ENCODE results near the gene DOCK6. TPM values are rescaled to one million over a fixed set of nuclear protein-coding genes. Genes with fewer than 3 reads are reported as not detected.

DOCK6 gene
- total and polyA plus RNA-seq, 10 of the 15 experiments (the other 5 are each of a cell fraction or from before 2014, with no cell fraction given), result 0.76 to 24.8 (median 4.7) TPM

GRCh38 chr19:11155373-11156120 lies 106.8 kb downstream of the DOCK6 start, which contains the start of gene SPC24 (continued):
- TF ChIP-seq ZZZ3 (IDR thresholded peaks at IDR 0.05; ENCODE audit: control insufficient read depth, insufficient read length, low read depth), result no peak
- TF ChIP-seq SMAD5 (IDR thresholded peaks at IDR 0.05; ENCODE audit: low read depth), result 0 out of 2 replicates have a peak, but pooled peaks have one; percentile 35
- TF ChIP-seq TBL1XR1 (IDR thresholded peaks at IDR 0.05; ENCODE audit: low read depth, low read length), result no peak
- peak; percentile 99 for TF ChIP-seq SIN3A (IDR thresholded peaks at IDR 0.05; ENCODE audit: low read depth, low read length)
- no peak for TF ChIP-seq RBBP5 (conservative IDR thresholded peaks at IDR 0.05)
- TF ChIP-seq, protein P1, sequence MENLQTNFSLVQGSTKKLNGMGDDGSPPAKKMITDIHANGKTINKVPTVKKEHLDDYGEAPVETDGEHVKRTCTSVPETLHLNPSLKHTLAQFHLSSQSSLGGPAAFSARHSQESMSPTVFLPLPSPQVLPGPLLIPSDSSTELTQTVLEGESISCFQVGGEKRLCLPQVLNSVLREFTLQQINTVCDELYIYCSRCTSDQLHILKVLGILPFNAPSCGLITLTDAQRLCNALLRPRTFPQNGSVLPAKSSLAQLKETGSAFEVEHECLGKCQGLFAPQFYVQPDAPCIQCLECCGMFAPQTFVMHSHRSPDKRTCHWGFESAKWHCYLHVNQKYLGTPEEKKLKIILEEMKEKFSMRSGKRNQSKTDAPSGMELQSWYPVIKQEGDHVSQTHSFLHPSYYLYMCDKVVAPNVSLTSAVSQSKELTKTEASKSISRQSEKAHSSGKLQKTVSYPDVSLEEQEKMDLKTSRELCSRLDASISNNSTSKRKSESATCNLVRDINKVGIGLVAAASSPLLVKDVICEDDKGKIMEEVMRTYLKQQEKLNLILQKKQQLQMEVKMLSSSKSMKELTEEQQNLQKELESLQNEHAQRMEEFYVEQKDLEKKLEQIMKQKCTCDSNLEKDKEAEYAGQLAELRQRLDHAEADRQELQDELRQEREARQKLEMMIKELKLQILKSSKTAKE (IDR thresholded peaks at IDR 0.05; ENCODE audit: low read depth, poor library complexity, severe bottlenecking), result peak; percentile 7
- peak; percentile 92 for TF ChIP-seq NFYB (IDR thresholded peaks at IDR 0.05; ENCODE audit: insufficient read depth, low read depth, low read length)
- peak; percentile 97 for TF ChIP-seq SP1 (IDR thresholded peaks at IDR 0.05; ENCODE audit: low read depth, low read length)
- peak; percentile 98 for TF ChIP-seq E2F4 (IDR thresholded peaks at IDR 0.05; ENCODE audit: low read depth, low read length)
- TF ChIP-seq KLF5 (IDR thresholded peaks at IDR 0.05; ENCODE audit: partially characterized antibody), result no peak
- no peak for TF ChIP-seq NBN (IDR thresholded peaks at IDR 0.05)
- TF ChIP-seq, protein P2, sequence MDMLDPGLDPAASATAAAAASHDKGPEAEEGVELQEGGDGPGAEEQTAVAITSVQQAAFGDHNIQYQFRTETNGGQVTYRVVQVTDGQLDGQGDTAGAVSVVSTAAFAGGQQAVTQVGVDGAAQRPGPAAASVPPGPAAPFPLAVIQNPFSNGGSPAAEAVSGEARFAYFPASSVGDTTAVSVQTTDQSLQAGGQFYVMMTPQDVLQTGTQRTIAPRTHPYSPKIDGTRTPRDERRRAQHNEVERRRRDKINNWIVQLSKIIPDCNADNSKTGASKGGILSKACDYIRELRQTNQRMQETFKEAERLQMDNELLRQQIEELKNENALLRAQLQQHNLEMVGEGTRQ (IDR thresholded peaks at IDR 0.05; ENCODE audit: borderline replicate concordance, low read depth, low read length), result no peak
- peak; percentile 78; the same call in 1 of the 2 replicates for TF ChIP-seq POLR2AphosphoS2 (IDR thresholded peaks at IDR 0.05; ENCODE audit: low read depth, low read length)
- no peak for TF ChIP-seq BMI1 (IDR thresholded peaks at IDR 0.05; ENCODE audit: borderline replicate concordance)
- TF ChIP-seq FOXK2 (IDR thresholded peaks at IDR 0.05), result peak; percentile 80
- TF ChIP-seq RUNX3 (IDR thresholded peaks at IDR 0.05; ENCODE audit: low read length), result peak; percentile 26; the same call in 1 of the 2 replicates
- TF ChIP-seq MTA3 (IDR thresholded peaks at IDR 0.05; ENCODE audit: borderline replicate concordance, low read length), result no peak
- TF ChIP-seq CREM (IDR thresholded peaks at IDR 0.05; ENCODE audit: low read depth), result 0 out of 2 replicates have a peak, but pooled peaks have one; percentile 37
- TF ChIP-seq IRF4 (IDR thresholded peaks at IDR 0.05; ENCODE audit: low read depth, low read length), result no peak
- TF ChIP-seq TCF3 (IDR thresholded peaks at IDR 0.05; ENCODE audit: borderline replicate concordance, insufficient read depth, low read depth, low read length), result peak; percentile 36; the same call in 1 of the 2 replicates
- TF ChIP-seq POLR2AphosphoS5 (IDR thresholded peaks at IDR 0.05; ENCODE audit: low read length), result peak; percentile 80
- no peak for TF ChIP-seq STAT1 (conservative IDR thresholded peaks at IDR 0.05)
- TF ChIP-seq, protein P3, sequence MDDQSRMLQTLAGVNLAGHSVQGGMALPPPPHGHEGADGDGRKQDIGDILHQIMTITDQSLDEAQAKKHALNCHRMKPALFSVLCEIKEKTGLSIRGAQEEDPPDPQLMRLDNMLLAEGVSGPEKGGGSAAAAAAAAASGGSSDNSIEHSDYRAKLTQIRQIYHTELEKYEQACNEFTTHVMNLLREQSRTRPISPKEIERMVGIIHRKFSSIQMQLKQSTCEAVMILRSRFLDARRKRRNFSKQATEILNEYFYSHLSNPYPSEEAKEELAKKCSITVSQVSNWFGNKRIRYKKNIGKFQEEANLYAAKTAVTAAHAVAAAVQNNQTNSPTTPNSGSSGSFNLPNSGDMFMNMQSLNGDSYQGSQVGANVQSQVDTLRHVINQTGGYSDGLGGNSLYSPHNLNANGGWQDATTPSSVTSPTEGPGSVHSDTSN (IDR thresholded peaks at IDR 0.05; ENCODE audit: insufficient replicate concordance, low read depth, low read length), result peak; percentile 98
- no peak for TF ChIP-seq BACH1 (IDR thresholded peaks at IDR 0.05; ENCODE audit: borderline replicate concordance)
- TF ChIP-seq, protein P4, sequence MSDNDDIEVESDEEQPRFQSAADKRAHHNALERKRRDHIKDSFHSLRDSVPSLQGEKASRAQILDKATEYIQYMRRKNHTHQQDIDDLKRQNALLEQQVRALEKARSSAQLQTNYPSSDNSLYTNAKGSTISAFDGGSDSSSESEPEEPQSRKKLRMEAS (IDR thresholded peaks at IDR 0.05; ENCODE audit: low read depth, low read length), result peak; percentile 54; the same call in 1 of the 2 replicates
- TF ChIP-seq MEF2B (IDR thresholded peaks at IDR 0.05; ENCODE audit: partially characterized antibody, poor library complexity, severe bottlenecking), result no peak
